GM13976 (cell line): Measurements from ENCODE around the gene RAB7B.

Experiments
- DNase-seq: peaks from one replicate; pipeline ENCODE4 v3.0.0; 2012; ENCODE audit warnings: low spot score
- in situ Hi-C: fragments of 300-500 bp; cut with MboI; formaldehyde crosslinking; loops from one replicate; pipeline ENCODE4 v1.12.0; 2022; ENCODE audit warnings: low sequenced_read_pairs, mixed read lengths, inconsistent platforms; ENCODE audit not compliant: unreplicated experiment
- TF ChIP-seq, protein P1 (sequence below): IDR thresholded peaks from 2 replicates; pipeline ENCODE4 v1.5.1; 2012; ENCODE audit warnings: borderline replicate concordance, mild to moderate bottlenecking; ENCODE audit not compliant: insufficient read depth; ENCODE audit errors: extremely low read depth, missing control alignments, control extremely low read depth

The RAB7B gene

DNA sequence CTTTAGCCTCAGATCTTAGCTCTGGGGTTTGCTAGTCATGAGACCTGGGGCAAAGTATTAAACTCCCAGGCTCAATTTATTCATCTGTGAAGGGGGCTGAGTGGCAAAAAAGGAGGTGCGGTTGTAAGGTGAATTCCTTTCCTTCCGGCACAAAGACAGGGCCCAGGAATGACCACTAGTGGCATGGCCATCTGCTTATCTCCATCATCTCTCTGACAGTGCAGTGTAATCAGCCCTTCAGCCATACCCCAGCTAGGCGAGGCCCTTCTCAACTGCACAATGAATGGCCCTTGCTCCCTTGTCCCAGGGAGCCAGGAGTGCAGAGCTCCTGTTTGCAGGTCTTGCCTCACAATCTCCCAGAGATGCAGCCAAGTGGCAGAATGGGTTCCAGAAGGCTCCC is 54.3 kb downstream of the RAB7B start:
- TF ChIP-seq, protein P1, sequence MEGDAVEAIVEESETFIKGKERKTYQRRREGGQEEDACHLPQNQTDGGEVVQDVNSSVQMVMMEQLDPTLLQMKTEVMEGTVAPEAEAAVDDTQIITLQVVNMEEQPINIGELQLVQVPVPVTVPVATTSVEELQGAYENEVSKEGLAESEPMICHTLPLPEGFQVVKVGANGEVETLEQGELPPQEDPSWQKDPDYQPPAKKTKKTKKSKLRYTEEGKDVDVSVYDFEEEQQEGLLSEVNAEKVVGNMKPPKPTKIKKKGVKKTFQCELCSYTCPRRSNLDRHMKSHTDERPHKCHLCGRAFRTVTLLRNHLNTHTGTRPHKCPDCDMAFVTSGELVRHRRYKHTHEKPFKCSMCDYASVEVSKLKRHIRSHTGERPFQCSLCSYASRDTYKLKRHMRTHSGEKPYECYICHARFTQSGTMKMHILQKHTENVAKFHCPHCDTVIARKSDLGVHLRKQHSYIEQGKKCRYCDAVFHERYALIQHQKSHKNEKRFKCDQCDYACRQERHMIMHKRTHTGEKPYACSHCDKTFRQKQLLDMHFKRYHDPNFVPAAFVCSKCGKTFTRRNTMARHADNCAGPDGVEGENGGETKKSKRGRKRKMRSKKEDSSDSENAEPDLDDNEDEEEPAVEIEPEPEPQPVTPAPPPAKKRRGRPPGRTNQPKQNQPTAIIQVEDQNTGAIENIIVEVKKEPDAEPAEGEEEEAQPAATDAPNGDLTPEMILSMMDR: no peak
- no peak for DNase-seq
- in situ Hi-C loops: no loop called here

DNA sequence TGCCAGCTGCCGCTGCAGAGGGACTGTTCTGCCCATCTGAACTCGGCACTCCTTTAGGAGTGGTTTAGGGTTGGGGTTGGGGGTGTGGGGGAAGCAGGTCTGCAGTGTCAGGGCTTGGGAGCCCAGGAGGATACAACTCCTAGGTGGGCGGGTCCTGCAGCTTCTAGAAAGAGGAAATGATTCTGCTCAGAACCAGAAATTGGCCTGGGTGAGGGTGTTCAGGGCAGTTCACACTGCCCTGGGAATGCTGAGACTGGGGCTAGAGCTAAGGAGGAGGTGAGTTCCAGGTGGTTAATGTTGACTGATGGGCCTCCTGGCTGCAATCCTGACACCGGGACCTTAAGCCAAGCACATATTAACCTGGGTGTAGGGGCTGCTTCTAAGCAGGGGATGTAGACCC is 55.2 kb downstream of the RAB7B start:
- in situ Hi-C loops: no loop called here
- TF ChIP-seq, protein P1: no peak

DNA sequence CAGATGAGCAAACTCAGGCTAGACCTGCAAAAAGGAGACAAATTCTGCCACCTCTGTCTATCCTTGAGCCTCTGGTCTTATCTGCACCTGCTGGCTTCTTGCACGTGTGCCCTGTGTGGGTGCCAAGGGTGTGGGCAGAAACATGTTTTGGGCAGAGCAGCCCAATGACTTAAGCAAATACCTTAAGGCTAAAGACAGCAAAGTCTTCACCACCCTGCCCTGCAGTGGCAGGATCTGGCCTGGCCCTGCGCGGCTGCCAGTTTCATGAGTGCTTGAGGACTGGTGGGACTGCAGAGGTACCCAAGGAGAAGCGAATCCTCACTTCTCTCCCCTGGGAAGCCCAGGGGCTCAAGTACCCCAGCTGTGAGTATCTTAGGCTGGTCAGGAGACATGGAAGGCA is 56.2 kb downstream of the RAB7B start:
- DNase-seq: no peak
- TF ChIP-seq, protein P1: no peak
- in situ Hi-C loops: no loop called here

More for the DNA sequence above, 55.2 kb downstream of the RAB7B start:
- no peak for DNase-seq

DNA sequence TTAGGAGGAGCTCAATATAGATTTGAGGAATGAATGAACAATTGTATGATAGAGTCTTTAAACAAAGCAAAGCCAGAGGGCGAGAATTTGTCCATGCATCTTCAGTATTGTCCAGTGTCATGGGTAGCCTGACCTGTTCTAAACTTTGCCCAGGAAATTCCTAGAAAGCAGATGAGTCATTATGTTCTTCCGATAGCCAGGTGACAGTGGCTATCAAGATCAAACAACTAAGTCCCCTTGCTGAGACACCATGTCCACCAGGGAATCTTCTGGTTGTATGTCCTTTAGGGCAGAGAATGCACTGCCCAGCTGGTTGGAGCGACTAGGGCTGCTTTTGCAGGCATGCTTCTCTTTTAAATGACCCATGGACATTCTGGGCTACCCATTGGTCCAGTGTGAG is 58.1 kb downstream of the RAB7B start:
- TF ChIP-seq, protein P1: no peak
- in situ Hi-C loops: no loop called here
- DNase-seq: no peak

DNA sequence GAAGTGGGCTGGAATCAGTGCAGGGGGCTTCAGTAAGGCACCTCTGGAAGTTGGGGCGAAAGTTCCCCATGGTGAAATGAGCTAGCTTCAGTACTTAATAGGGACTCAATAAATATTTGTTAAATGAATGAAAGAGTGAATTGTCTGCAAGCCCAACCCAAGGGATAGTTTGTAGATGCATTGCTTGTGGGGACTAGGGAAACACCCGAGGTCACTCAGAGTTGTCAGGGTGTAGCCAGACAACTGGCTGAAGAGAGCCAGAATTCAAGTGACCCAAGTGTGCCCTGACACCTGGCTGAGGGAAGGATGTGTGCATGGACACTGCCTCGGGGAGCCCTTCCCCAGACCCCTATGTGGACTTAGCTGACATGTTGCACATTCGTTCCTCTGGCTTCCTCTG is 58.7 kb downstream of the RAB7B start:
- in situ Hi-C loops: no loop called here
- TF ChIP-seq, protein P1: no peak

DNA sequence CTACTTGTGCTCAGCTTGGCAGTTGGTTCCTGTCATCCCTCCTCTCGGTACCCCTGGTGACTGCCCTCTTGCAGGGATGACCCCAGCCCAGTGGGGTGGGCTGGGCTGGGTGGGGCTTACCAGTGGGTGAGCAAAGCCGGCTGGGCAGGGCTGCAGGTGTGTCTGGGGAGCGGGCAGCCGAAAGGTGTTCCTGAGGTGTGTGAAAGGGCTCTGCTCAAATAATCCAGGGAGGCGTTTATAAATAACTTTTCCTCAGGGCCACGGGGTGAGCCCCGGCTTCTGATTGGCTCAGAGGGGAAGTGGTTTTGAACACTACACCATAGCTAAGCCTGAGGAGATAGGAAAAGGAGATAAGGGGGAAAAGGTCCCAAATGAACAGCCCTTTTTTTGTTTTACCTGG is 60.0 kb downstream of the RAB7B start, which contains the start of gene SLC26A9:
TSS of gene SLC26A9 (minus strand) at position 212 of the 400 bp plus-strand sequence. CDS start 7,636 bp downstream, outside the sequence.
- TF ChIP-seq, protein P1: no peak
- DNase-seq: no peak
- in situ Hi-C loops: no loop called here

More for the DNA sequence above, 58.7 kb downstream of the RAB7B start:
- DNase-seq: no peak
